HEK293 (cell line): ENCODE data around the gene GDAP2.

Experiments used
- CTCF ChIP-seq: fragments of 450-650 bp; formaldehyde crosslinking; IDR thresholded peaks from 2 replicates; pipeline ENCODE4 v1.5.1; 2016; ENCODE audit warnings: missing biosample characterization, missing genetic modification characterization
- KLF10 ChIP-seq: fragments of 450-650 bp; IDR thresholded peaks from 2 replicates; pipeline ENCODE4 v1.5.1; 2018; ENCODE audit warnings: missing biosample characterization, mild to moderate bottlenecking, missing genetic modification characterization
- ZBTB17 ChIP-seq: fragments of 450-650 bp; formaldehyde crosslinking; IDR thresholded peaks from 2 replicates; pipeline ENCODE4 v1.5.1; 2016; ENCODE audit warnings: missing biosample characterization, missing genetic modification characterization
- ZBTB8A ChIP-seq: fragments of 450-650 bp; formaldehyde crosslinking; IDR thresholded peaks from 2 replicates; pipeline ENCODE4 v1.5.1; 2016; ENCODE audit warnings: missing biosample characterization, missing genetic modification characterization
- ZNF121 ChIP-seq: fragments of 450-650 bp; formaldehyde crosslinking; IDR thresholded peaks from 2 replicates; pipeline ENCODE4 v1.5.1; 2016; ENCODE audit warnings: missing biosample characterization, missing genetic modification characterization
- ZNF132 ChIP-seq: fragments of 450-650 bp; formaldehyde crosslinking; IDR thresholded peaks from 2 replicates; pipeline ENCODE4 v1.5.1; 2017; ENCODE audit warnings: missing biosample characterization, missing genetic modification characterization, borderline replicate concordance
- ZNF175 ChIP-seq: fragments of 450-650 bp; formaldehyde crosslinking; IDR thresholded peaks from 2 replicates; pipeline ENCODE4 v1.5.1; 2016; ENCODE audit warnings: missing biosample characterization, missing genetic modification characterization
- ZNF23 ChIP-seq: fragments of 450-650 bp; formaldehyde crosslinking; IDR thresholded peaks from 2 replicates; pipeline ENCODE4 v1.5.1; 2016; ENCODE audit warnings: missing biosample characterization, missing genetic modification characterization, borderline replicate concordance
- ZNF776 ChIP-seq: fragments of 450-650 bp; formaldehyde crosslinking; IDR thresholded peaks from 2 replicates; pipeline ENCODE4 v1.5.0; 2017; ENCODE audit warnings: missing biosample characterization, missing genetic modification characterization, borderline replicate concordance

- TF ChIP-seq CTCF = peak; percentile 54; the same call in 1 of the 2 replicates
- TF ChIP-seq ZNF23 (tag by site-specific recombination) = no peak
- TF ChIP-seq ZNF121 (tag by site-specific recombination) = no peak
- no peak for TF ChIP-seq ZBTB17
- no peak for TF ChIP-seq ZNF175
- no peak for TF ChIP-seq ZNF776 (tag by site-specific recombination)
- TF ChIP-seq ZBTB8A = no peak
- no peak for TF ChIP-seq ZNF132 (tag by site-specific recombination)
- no peak for TF ChIP-seq KLF10 (tag by site-specific recombination)
These were observed 509 bp downstream of the GDAP2 start for GRCh38 chr1:117928881-117929342.
